ENCODE results near the gene MTR. TPM values are rescaled to one million over a fixed set of nuclear protein-coding genes. Genes with fewer than 3 reads are reported as not detected.

MTR gene
- total RNA-seq, 2 donors from 2014 or later: 31.3 to 39.8 TPM

GRCh38 chr1:236951672-236952071, 156.6 kb downstream of the MTR start:
- peak overlapping the region; percentile 64 to 73 for H3K27ac ChIP-seq
- no peaks in the 10 kb centered on the region for H3K36me3 ChIP-seq
- H3K9me3 ChIP-seq: no peaks in the 10 kb centered on the region
- H3K4me3 ChIP-seq: no peak overlapping the region
- no peaks in the 10 kb centered on the region for H3K27me3 ChIP-seq (replicated peaks; ENCODE audit: insufficient read depth)
- peaks cover 0 to 22% of the 10 kb centered on the region in 2 donors for H3K4me1 ChIP-seq (ENCODE audit: control insufficient read depth in 1 of 2, low read depth in 2 of 2)
- no peak for ATAC-seq (ENCODE audit: insufficient number of reproducible peaks, low FRiP score, low read depth)
- no peak for TF ChIP-seq CTCF (IDR thresholded peaks at IDR 0.05)
- DNase-seq (ENCODE audit: low spot score): no peak

GRCh38 chr1:236952246-236953003, 157.3 kb downstream of the MTR start:
- TF ChIP-seq CTCF (IDR thresholded peaks at IDR 0.05): no peak
- Histone ChIP-seq H3K4me1 (ENCODE audit: control insufficient read depth in 1 of 2, low read depth in 2 of 2) (peaks cover 0 to 22% of the 10 kb centered on the region in 2 donors), H3K27ac (peak overlapping the region; percentile 64 to 73), H3K36me3 (no peaks in the 10 kb centered on the region), H3K9me3 (no peaks in the 10 kb centered on the region), H3K4me3 (peak overlapping the region; percentile 46), H3K27me3 (replicated peaks; ENCODE audit: insufficient read depth) (no peaks in the 10 kb centered on the region)
- no peak for DNase-seq (ENCODE audit: low spot score)
- peak; percentile 74 for ATAC-seq (ENCODE audit: insufficient number of reproducible peaks, low FRiP score, low read depth)

- Histone ChIP-seq H3K4me3 (peak overlapping the region; percentile 46), H3K9me3 (no peaks in the 10 kb centered on the region), H3K4me1 (ENCODE audit: control insufficient read depth in 1 of 2, low read depth in 2 of 2) (peaks cover 0 to 22% of the 10 kb centered on the region in 2 donors), H3K27me3 (replicated peaks; ENCODE audit: insufficient read depth) (no peaks in the 10 kb centered on the region), H3K36me3 (no peaks in the 10 kb centered on the region), H3K27ac (peak overlapping the region; percentile 64 to 73)
- no peak for DNase-seq (ENCODE audit: low spot score)
- ATAC-seq (ENCODE audit: insufficient number of reproducible peaks, low FRiP score, low read depth): no peak
- TF ChIP-seq CTCF (IDR thresholded peaks at IDR 0.05): no peak
Measured at GRCh38 chr1:236953151-236953700, 158.1 kb downstream of the MTR start.

Other genes with a start within 250 kb of the MTR start
- 10 to 100 TPM; 15.6 to 43.5 TPM for gene HEATR1, start 190.8 kb upstream of the MTR start, total RNA-seq
- gene ACTN2, start 108.8 kb upstream of the MTR start, total RNA-seq: 10 to 100 TPM; 32.2 to 52.9 TPM
- gene MT1HL1, start 209.1 kb downstream of the MTR start, total RNA-seq: not detected
- 10 to 100 TPM; 59.0 to 75.9 TPM for gene RYR2, start 246.9 kb downstream of the MTR start, total RNA-seq

Measured in thoracic aorta (tissue), 2 donors.